ENCODE results near the gene NOVA2.

NOVA2 gene

DNA sequence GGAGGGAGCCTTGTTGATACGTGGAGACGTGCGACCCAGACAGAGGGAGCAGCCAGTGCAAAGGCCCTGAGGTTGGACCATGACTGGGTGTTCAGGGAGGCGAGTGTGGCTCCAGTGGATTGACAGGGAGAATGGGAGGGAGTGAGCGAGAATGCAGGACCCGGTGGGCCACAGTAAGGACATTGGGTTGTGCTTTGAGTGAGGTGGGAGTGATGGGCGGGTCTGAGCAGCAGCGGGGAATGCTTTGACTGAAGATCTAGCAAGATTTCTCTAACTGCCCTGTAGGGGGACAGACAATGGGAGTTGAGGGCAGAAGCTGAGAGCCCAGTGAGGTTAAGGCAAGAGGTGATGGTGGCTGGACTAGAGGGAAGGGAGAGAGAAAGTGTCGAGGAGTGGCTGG is 51.4 kb downstream of the NOVA2 start:
- ATAC-seq (replicated peaks; ENCODE audit: extremely low read depth, poor library complexity, severe bottlenecking), result no peak
- Mint-ChIP-seq H3K4me1 (peaks cover 6% of the 10 kb centered on the region), H3K27ac (ENCODE audit: low read depth) (no peak overlapping the region), H3K9me3 (no peaks in the 10 kb centered on the region), H3K36me3 (ENCODE audit: insufficient read depth) (peaks cover 1% of the 10 kb centered on the region), H3K4me3 (no peak overlapping the region), H3K27me3 (peaks cover 12% of the 10 kb centered on the region)
- no peak for DNase-seq (ENCODE audit: low spot score in 2 of 2)

DNA sequence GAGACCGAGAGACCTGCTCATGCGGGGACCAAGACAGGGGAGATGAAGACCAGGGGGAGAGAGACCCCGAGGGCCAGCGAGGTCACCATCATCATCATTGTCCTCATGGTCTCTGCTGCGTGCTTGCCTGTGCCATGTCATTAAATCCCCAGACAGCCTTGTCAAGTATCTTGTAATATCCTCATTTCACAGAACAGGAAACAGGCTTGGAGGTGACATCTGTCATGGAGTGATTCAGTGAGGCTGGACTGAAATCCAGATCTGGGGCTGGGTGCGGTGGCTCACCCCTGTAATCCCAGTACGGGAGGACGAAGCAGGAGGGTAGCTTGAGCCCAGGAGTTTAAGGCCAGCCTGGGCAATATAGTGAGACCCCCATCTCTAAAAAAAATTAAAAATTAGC is 53.2 kb downstream of the NOVA2 start:
- Mint-ChIP-seq H3K36me3 (ENCODE audit: insufficient read depth) (peaks cover 1% of the 10 kb centered on the region), H3K27me3 (peaks cover 24% of the 10 kb centered on the region), H3K9me3 (no peaks in the 10 kb centered on the region), H3K4me1 (no peaks in the 10 kb centered on the region), H3K27ac (ENCODE audit: low read depth) (no peak overlapping the region), H3K4me3 (no peak overlapping the region)
- no peak for DNase-seq (ENCODE audit: low spot score in 2 of 2)
- ATAC-seq (replicated peaks; ENCODE audit: extremely low read depth, poor library complexity, severe bottlenecking), result no peak

- Mint-ChIP-seq H3K27me3 (peaks cover 24% of the 10 kb centered on the region), H3K27ac (ENCODE audit: low read depth) (no peak overlapping the region), H3K4me1 (no peaks in the 10 kb centered on the region), H3K9me3 (no peaks in the 10 kb centered on the region), H3K36me3 (ENCODE audit: insufficient read depth) (peaks cover 1% of the 10 kb centered on the region), H3K4me3 (no peak overlapping the region)
- DNase-seq (ENCODE audit: low spot score in 2 of 2), result no peak
- ATAC-seq (replicated peaks; ENCODE audit: extremely low read depth, poor library complexity, severe bottlenecking), result no peak
These were observed 54.0 kb downstream of the NOVA2 start for GRCh38 chr19:45919678-45920077.

DNA sequence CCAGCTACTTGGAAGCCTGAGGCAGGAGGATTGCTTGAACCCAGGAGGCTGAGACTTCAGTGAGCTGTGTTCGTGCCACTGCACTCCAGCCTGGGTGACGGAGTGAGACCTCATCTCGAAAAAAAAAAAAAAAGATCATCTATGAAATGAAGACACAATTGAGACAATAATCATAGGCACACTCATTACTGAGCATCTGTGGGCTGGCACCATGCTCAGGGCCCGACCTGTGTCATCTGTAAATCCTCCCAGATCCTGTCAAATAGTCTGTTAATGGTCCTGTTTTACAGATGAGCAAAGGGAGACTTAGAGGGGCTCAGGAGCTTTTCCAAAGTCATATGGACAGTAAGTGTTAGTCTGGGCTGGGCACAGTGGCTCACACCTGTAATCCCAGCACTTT is 54.9 kb downstream of the NOVA2 start:
- no peaks in the 10 kb centered on the region for H3K9me3 Mint-ChIP-seq
- DNase-seq (ENCODE audit: low spot score in 2 of 2) (no peak), ATAC-seq (replicated peaks; ENCODE audit: extremely low read depth, poor library complexity, severe bottlenecking) (no peak)
- H3K4me3 Mint-ChIP-seq, result no peak overlapping the region
- peaks cover 1% of the 10 kb centered on the region for H3K36me3 Mint-ChIP-seq (ENCODE audit: insufficient read depth)
- H3K4me1 Mint-ChIP-seq, result no peaks in the 10 kb centered on the region
- peaks cover 25% of the 10 kb centered on the region for H3K27me3 Mint-ChIP-seq
- H3K27ac Mint-ChIP-seq (ENCODE audit: low read depth), result no peak overlapping the region

GRCh38 chr19:45917421-45918091 is 56.1 kb downstream of the NOVA2 start:
- no peak overlapping the region for H3K4me3 Mint-ChIP-seq
- H3K36me3 Mint-ChIP-seq (ENCODE audit: insufficient read depth), result peaks cover 1% of the 10 kb centered on the region
- no peaks in the 10 kb centered on the region for H3K9me3 Mint-ChIP-seq
- H3K27me3 Mint-ChIP-seq, result peaks cover 35% of the 10 kb centered on the region
- DNase-seq (ENCODE audit: low spot score in 2 of 2), result no peak
- ATAC-seq (replicated peaks; ENCODE audit: extremely low read depth, poor library complexity, severe bottlenecking), result no peak
- H3K27ac Mint-ChIP-seq (ENCODE audit: low read depth), result no peak overlapping the region
- H3K4me1 Mint-ChIP-seq, result no peaks in the 10 kb centered on the region

- no peak within 1 kb of the TSS for H3K27ac Mint-ChIP-seq (ENCODE audit: low read depth)
- peaks cover 50% of the 10 kb centered on the region for H3K27me3 Mint-ChIP-seq
- no peaks in the 10 kb centered on the region for H3K4me1 Mint-ChIP-seq
- H3K36me3 Mint-ChIP-seq (ENCODE audit: insufficient read depth), result no peaks in the 10 kb centered on the region
- DNase-seq (ENCODE audit: low spot score in 2 of 2), result no peak
- ATAC-seq (replicated peaks; ENCODE audit: extremely low read depth, poor library complexity, severe bottlenecking), result no peak
- no peaks in the 10 kb centered on the region for H3K9me3 Mint-ChIP-seq
- no peak within 1 kb of the TSS for H3K4me3 Mint-ChIP-seq
These were observed 59.5 kb downstream of the NOVA2 start, which contains the start of gene NANOS2 for GRCh38 chr19:45913874-45914830. Gene NANOS2 (minus strand): TSS chr19:45914778. CDS start chr19:45914693, 85 bp downstream.

GRCh38 chr19:45911291-45911690 is 62.4 kb downstream of the NOVA2 start:
- Mint-ChIP-seq H3K4me1 (no peaks in the 10 kb centered on the region), H3K9me3 (no peaks in the 10 kb centered on the region), H3K27ac (ENCODE audit: low read depth) (no peak overlapping the region), H3K36me3 (ENCODE audit: insufficient read depth) (no peaks in the 10 kb centered on the region), H3K4me3 (no peak overlapping the region), H3K27me3 (peaks cover 50% of the 10 kb centered on the region)
- ATAC-seq (replicated peaks; ENCODE audit: extremely low read depth, poor library complexity, severe bottlenecking) (no peak), DNase-seq (ENCODE audit: low spot score in 2 of 2) (no peak)

DNA sequence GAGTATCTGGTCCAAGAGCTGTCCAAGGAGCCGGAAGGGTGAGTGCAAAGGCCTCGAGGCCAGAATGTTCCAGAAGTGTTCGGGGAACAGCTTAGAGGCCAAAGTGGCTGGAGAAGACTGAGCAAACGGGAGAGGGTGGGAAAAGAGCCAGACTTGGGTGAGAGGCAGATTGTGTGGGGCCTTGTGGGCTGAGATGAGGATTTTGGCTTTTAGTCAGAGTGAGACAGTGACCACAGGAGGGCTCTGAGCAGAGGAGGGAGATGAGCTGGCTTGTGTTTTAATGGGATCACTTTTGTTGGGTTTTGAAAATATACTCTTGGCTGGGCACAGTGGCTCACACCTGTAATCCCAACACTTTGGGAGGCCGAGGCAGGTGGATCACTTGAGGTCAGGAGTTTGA is 64.7 kb downstream of the NOVA2 start:
- no peaks in the 10 kb centered on the region for H3K36me3 Mint-ChIP-seq (ENCODE audit: insufficient read depth)
- no peaks in the 10 kb centered on the region for H3K4me1 Mint-ChIP-seq
- no peaks in the 10 kb centered on the region for H3K9me3 Mint-ChIP-seq
- no peak for DNase-seq (ENCODE audit: low spot score in 2 of 2)
- no peak overlapping the region for H3K27ac Mint-ChIP-seq (ENCODE audit: low read depth)
- H3K27me3 Mint-ChIP-seq, result peaks cover 45% of the 10 kb centered on the region
- no peak for ATAC-seq (replicated peaks; ENCODE audit: extremely low read depth, poor library complexity, severe bottlenecking)
- no peak overlapping the region for H3K4me3 Mint-ChIP-seq

DNA sequence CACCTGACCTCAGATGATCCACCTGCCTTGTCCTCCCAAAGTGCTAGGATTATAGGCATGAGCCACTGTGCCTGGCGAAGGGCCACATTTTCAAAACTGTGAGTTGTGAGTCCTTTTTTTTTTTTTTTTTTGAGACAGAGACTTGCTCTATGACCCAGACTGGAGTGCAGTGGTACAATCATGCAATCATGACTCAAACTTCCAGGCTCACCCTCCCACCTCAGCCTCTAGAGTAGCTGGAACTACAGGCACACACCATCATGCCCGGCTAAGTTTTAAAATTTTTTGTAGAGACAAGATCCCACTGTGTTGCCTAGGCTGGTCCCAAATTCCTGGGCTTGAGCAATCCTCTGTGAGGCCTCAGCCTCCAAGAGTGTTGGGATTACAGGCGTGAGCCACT is 67.4 kb downstream of the NOVA2 start:
- H3K4me1 Mint-ChIP-seq, result peaks cover 9% of the 10 kb centered on the region
- H3K27ac Mint-ChIP-seq (ENCODE audit: low read depth), result no peak overlapping the region

DNA sequence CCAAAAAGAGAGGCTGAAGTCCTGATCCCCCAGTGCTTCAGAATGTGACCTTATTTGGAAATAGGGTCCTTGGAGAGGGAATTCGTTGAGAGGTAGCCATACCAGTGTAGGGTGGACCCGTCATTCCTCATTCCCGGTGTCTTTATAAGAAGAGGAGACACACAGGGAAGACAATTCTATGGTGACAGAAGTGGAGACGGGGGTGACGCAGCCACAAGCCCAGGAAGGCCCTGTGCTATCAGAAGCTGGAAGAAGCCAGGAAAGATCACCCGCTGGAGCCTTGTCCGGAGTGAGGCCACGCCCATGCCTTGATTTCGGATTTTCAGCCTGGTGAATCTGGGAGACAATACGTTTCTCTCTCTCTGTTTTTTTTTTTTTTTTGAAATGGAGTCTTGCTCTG is 68.7 kb downstream of the NOVA2 start:
- DNase-seq (ENCODE audit: low spot score in 2 of 2), result no peak
- Mint-ChIP-seq H3K9me3 (no peaks in the 10 kb centered on the region), H3K4me1 (peaks cover 19% of the 10 kb centered on the region), H3K4me3 (no peak overlapping the region), H3K27me3 (peaks cover 17% of the 10 kb centered on the region), H3K36me3 (ENCODE audit: insufficient read depth) (peaks cover 12% of the 10 kb centered on the region), H3K27ac (ENCODE audit: low read depth) (no peak overlapping the region)
- ATAC-seq (replicated peaks; ENCODE audit: extremely low read depth, poor library complexity, severe bottlenecking), result no peak

More for the DNA sequence above, 67.4 kb downstream of the NOVA2 start:
- no peak for ATAC-seq (replicated peaks; ENCODE audit: extremely low read depth, poor library complexity, severe bottlenecking)
- Mint-ChIP-seq H3K36me3 (ENCODE audit: insufficient read depth) (peaks cover 10% of the 10 kb centered on the region), H3K4me3 (no peak overlapping the region), H3K9me3 (no peaks in the 10 kb centered on the region), H3K27me3 (peaks cover 25% of the 10 kb centered on the region)
- DNase-seq (ENCODE audit: low spot score in 2 of 2), result no peak

DNA sequence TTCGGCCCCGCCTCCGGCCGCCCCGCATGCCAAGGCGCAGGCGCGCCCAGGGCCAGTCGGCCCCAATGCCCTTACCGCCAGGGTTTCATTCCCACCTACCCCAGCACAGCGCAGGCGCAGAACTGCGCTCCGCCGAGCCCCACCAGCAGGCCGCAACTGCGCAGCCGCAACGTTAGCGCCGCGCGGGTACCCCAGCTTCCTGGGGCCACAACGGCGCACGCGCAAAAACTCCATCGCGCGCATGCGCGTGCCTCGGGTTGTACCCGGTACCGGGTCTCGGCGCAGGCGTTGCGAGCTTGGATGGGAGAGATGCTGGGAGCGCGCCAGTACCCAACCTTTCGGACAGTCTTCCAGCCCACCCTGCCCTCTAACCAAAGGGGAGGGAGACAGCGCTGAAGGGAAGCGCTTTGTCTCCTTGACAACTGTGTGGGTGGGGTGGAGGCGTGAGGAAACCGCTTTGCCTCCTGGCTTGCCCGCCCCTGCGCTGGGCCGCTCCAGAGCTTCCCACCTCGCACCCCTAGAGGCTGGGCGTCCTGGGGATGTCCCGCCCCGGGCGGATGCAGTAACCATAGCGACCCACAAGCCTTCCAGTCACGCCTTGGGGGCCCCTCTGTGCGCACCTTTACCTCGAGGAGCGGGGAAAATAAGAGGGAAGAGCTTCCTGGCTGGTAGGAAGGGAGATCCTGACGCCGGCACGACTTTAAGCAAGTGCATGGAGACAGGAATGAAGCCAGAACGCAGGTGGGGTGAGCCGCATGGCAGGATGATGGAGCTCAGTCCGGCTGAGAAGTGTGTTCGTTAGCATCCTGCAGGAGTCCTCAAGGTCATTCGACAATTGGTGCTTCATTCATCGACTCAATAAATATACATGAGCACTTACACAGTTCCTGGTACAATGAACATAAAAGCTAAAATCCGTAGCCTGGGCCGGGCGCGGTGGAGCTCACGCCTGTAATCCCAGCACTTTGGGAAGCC is 70.7 kb downstream of the NOVA2 start:
- Mint-ChIP-seq H3K9me3 (no peaks in the 10 kb centered on the region), H3K27me3 (no peaks in the 10 kb centered on the region), H3K4me3 (peak overlapping the region; percentile 92), H3K36me3 (ENCODE audit: insufficient read depth) (peaks cover 18% of the 10 kb centered on the region), H3K4me1 (peaks cover 21% of the 10 kb centered on the region), H3K27ac (ENCODE audit: low read depth) (peak overlapping the region; percentile 89)
- ATAC-seq (replicated peaks; ENCODE audit: extremely low read depth, poor library complexity, severe bottlenecking) (peak; percentile 79), DNase-seq (ENCODE audit: low spot score in 2 of 2) (peak; percentile 98 to 99)

Measured in central memory CD8-positive, alpha-beta T cell (primary cell).